H9 (cell line): Measurements from ENCODE around the gene TMEM108. TPM values are rescaled to one million over a fixed set of nuclear protein-coding genes. Genes with fewer than 3 reads are reported as not detected.

Experiments
- DNase-seq: peaks from one replicate; pipeline ENCODE4 v3.0.0-alpha.2; 2017
- H2AFZ ChIP-seq: one replicate; pipeline ENCODE4 v1.6.1; 2013; ENCODE audit warnings: mild to moderate bottlenecking, low read length, control low read depth, moderate library complexity
- H2AK5ac ChIP-seq: 2 replicates; pipeline ENCODE4 v1.6.1; 2013; ENCODE audit warnings: low read length, control low read depth, mixed read lengths; ENCODE audit not compliant: insufficient read length
- H2BK120ac ChIP-seq: one replicate; pipeline ENCODE4 v1.6.1; 2013; ENCODE audit warnings: low read depth, mild to moderate bottlenecking, low read length, control low read depth, inconsistent platforms; ENCODE audit not compliant: poor library complexity, severe bottlenecking
- H2BK12ac ChIP-seq: 2 replicates; pipeline ENCODE4 v1.6.1; 2013; ENCODE audit warnings: low read length, control low read depth, mixed read lengths, low read depth; ENCODE audit not compliant: insufficient read length
- H2BK15ac ChIP-seq: 2 replicates; pipeline ENCODE4 v1.6.1; 2013; ENCODE audit warnings: low read depth, low read length, control low read depth
- H2BK20ac ChIP-seq: one replicate; pipeline ENCODE4 v1.6.1; 2013; ENCODE audit warnings: low read depth, mild to moderate bottlenecking, low read length, control low read depth, inconsistent platforms; ENCODE audit not compliant: poor library complexity, severe bottlenecking
- H2BK5ac ChIP-seq: 2 replicates; pipeline ENCODE4 v1.6.1; 2013; ENCODE audit warnings: low read length, control low read depth, mixed read lengths; ENCODE audit not compliant: insufficient read length
- H3K14ac ChIP-seq: 2 replicates; pipeline ENCODE4 v1.6.1; 2013; ENCODE audit warnings: low read length, control low read depth; ENCODE audit not compliant: insufficient read depth
- H3K18ac ChIP-seq: 2 replicates; pipeline ENCODE4 v1.6.1; 2013; ENCODE audit warnings: low read depth, mild to moderate bottlenecking, mixed read lengths, low read length, control low read depth; ENCODE audit not compliant: insufficient read length
- H3K23ac ChIP-seq: 2 replicates; pipeline ENCODE4 v1.6.1; 2013; ENCODE audit warnings: low read length, control low read depth, mixed read lengths, low read depth; ENCODE audit not compliant: insufficient read length
- H3K23me2 ChIP-seq: 2 replicates; pipeline ENCODE4 v1.6.1; 2013; ENCODE audit warnings: low read depth, mild to moderate bottlenecking, mixed read lengths, low read length, control low read depth; ENCODE audit not compliant: insufficient read length, poor library complexity, severe bottlenecking
- H3K27ac ChIP-seq: 2 replicates; pipeline ENCODE4 v1.5.1; 2013; ENCODE audit warnings: low read length, control low read depth, mixed read lengths, low read depth; ENCODE audit not compliant: insufficient read length
- H3K27me3 ChIP-seq: 2 replicates; pipeline ENCODE4 v1.6.1; 2013; ENCODE audit warnings: low read length, control low read depth, inconsistent platforms; ENCODE audit not compliant: insufficient read depth
- H3K4ac ChIP-seq: 2 replicates; pipeline ENCODE4 v1.6.1; 2013; ENCODE audit warnings: low read depth, mild to moderate bottlenecking, control low read depth, inconsistent platforms, low read length, moderate library complexity
- H3K4me1 ChIP-seq: 2 replicates; pipeline ENCODE4 v1.6.1; 2013; ENCODE audit warnings: low read length, control low read depth, inconsistent platforms; ENCODE audit not compliant: insufficient read depth
- H3K4me2 ChIP-seq: 2 replicates; pipeline ENCODE4 v1.6.1; 2013; ENCODE audit warnings: low read length, control low read depth, mixed read lengths; ENCODE audit not compliant: insufficient read length, insufficient read depth
- H3K56ac ChIP-seq: 2 replicates; pipeline ENCODE4 v1.6.1; 2013; ENCODE audit warnings: low read depth, mild to moderate bottlenecking, mixed read lengths, low read length, control low read depth; ENCODE audit not compliant: insufficient read length
- H3K79me1 ChIP-seq: 2 replicates; pipeline ENCODE4 v1.6.1; 2013; ENCODE audit warnings: low read depth, mild to moderate bottlenecking, moderate library complexity, low read length, control low read depth, inconsistent platforms; ENCODE audit not compliant: insufficient read depth, poor library complexity, severe bottlenecking
- H3K79me2 ChIP-seq: 2 replicates; pipeline ENCODE4 v1.6.1; 2013; ENCODE audit warnings: low read length, control low read depth, inconsistent platforms; ENCODE audit not compliant: insufficient read depth
- H3K9ac ChIP-seq: 2 replicates; pipeline ENCODE4 v1.6.1; 2013; ENCODE audit warnings: low read length, control low read depth, mixed read lengths; ENCODE audit not compliant: insufficient read length; ENCODE audit errors: extremely low read depth
- H3K9me3 ChIP-seq: one replicate; pipeline ENCODE4 v1.6.1; 2013; ENCODE audit warnings: low read depth, low read length, inconsistent platforms; ENCODE audit not compliant: control insufficient read depth
- H3T11ph ChIP-seq: one replicate; pipeline ENCODE4 v1.6.1; 2013; ENCODE audit warnings: mild to moderate bottlenecking, low read length, control low read depth, inconsistent platforms
- H4K20me1 ChIP-seq: one replicate; pipeline ENCODE4 v1.6.1; 2013; ENCODE audit not compliant: control insufficient read depth, insufficient read length, insufficient read depth
- H4K5ac ChIP-seq: 2 replicates; pipeline ENCODE4 v1.6.1; 2013; ENCODE audit warnings: low read depth, mild to moderate bottlenecking, mixed read lengths, low read length, control low read depth; ENCODE audit not compliant: insufficient read length
- H4K8ac ChIP-seq: replicated peaks from 2 replicates; pipeline ENCODE4 v1.6.1; 2013; ENCODE audit warnings: low read length, control low read depth, mixed read lengths, low read depth; ENCODE audit not compliant: insufficient read length
- H4K91ac ChIP-seq: 2 replicates; pipeline ENCODE4 v1.6.1; 2013; ENCODE audit warnings: low read depth, mild to moderate bottlenecking, moderate library complexity, mixed read lengths, low read length, control low read depth; ENCODE audit not compliant: insufficient read length
- H3K27ac Mint-ChIP-seq, 3 experiments: 2 replicates in 2 of 3; 3 replicates in 1 of 3; pipeline ENCODE4 v1.8.0; 2020 to 2021; ENCODE audit warnings: mixed read lengths in 3 of 3, mild to moderate bottlenecking in 1 of 3, moderate library complexity in 1 of 3
- H3K27me3 Mint-ChIP-seq: 2 replicates; pipeline ENCODE4 v1.8.0; 2021; ENCODE audit warnings: low read depth, mild to moderate bottlenecking, moderate library complexity, mixed read lengths
- H3K36me3 Mint-ChIP-seq, 3 experiments: 2 replicates in 2 of 3; 3 replicates in 1 of 3; pipeline ENCODE4 v1.8.0; 2020 to 2021; ENCODE audit warnings: low read depth in 3 of 3, mixed read lengths in 3 of 3; ENCODE audit not compliant: insufficient read depth in 1 of 3
- H3K4me1 Mint-ChIP-seq, 2 experiments: 2 replicates each; pipeline ENCODE4 v1.8.0; 2020; ENCODE audit warnings: mixed read lengths in 2 of 2
- H3K4me3 Mint-ChIP-seq, 2 experiments: 2 replicates in 1 of 2; 3 replicates in 1 of 2; pipeline ENCODE4 v1.8.0; 2020 to 2021; ENCODE audit warnings: mild to moderate bottlenecking in 2 of 2, mixed read lengths in 2 of 2, moderate library complexity in 1 of 2
- H3K9me3 Mint-ChIP-seq, 2 experiments: 2 replicates in 1 of 2; 3 replicates in 1 of 2; pipeline ENCODE4 v1.8.0; 2020; ENCODE audit warnings: mild to moderate bottlenecking in 2 of 2, mixed read lengths in 2 of 2, moderate library complexity in 1 of 2
- CTCF ChIP-seq: fragments of 200-600 bp; sonication (generic); conservative IDR thresholded peaks from 3 replicates; pipeline ENCODE4 v1.8.0; 2021; ENCODE audit warnings: antibody characterized with exemption, mild to moderate bottlenecking
- WGBS: extraction: QIAGEN DNeasy Blood & Tissue Kit; methylation state at CpG from one replicate; pipeline ENCODE4 v1.1.7; 2013; ENCODE audit warnings: missing lambda C conversion rate, low lambda C conversion rate, mixed read lengths; ENCODE audit not compliant: insufficient read length; ENCODE audit errors: extremely low coverage; 5-methylcytosine and 5-hydroxymethylcytosine counted together
- total RNA-seq: library from RNA; stranded (reverse); gene quantifications from 2 replicates; pipeline ENCODE4 v1.2.1, GENCODE V29; 2021

TMEM108 gene
- total RNA-seq, 1 experiment from 2014 or later = 5.0 TPM

GRCh38 chr3:133271539-133271938 lies 233.3 kb downstream of the TMEM108 start:
- Histone ChIP-seq H2AK5ac (no peak overlapping the region), H4K5ac (no peak overlapping the region), H3K18ac (no peak overlapping the region), H3K23me2 (no peaks in the 10 kb centered on the region), H3K4me1 (peaks cover 3% of the 10 kb centered on the region; the same call in 1 of the 2 replicates), H4K20me1 (no peaks in the 10 kb centered on the region), H2BK12ac (no peak overlapping the region), H3K14ac (no peak overlapping the region), H2BK20ac (no peak overlapping the region), H3K79me2 (no peaks in the 10 kb centered on the region), H3K9me3 (no peaks in the 10 kb centered on the region), H3K23ac (no peak overlapping the region), H3K4ac (no peak overlapping the region), H4K91ac (no peak overlapping the region), H3T11ph (no peak overlapping the region), H3K79me1 (no peaks in the 10 kb centered on the region), H3K56ac (no peak overlapping the region), H3K27ac (no peak overlapping the region), H2BK15ac (no peak overlapping the region), H3K4me2 (no peak overlapping the region), H2BK120ac (no peak overlapping the region), H3K27me3 (no peaks in the 10 kb centered on the region), H3K9ac (no peak overlapping the region), H2AFZ (no peak overlapping the region), H2BK5ac (no peak overlapping the region), H4K8ac (no peak overlapping the region)
- Mint-ChIP-seq H3K27ac (peak overlapping the region in 1 of 3 experiments; percentile 26; a peak in 1 of 7 replicates), H3K36me3 (no peaks in the 10 kb centered on the region), H3K9me3 (no peaks in the 10 kb centered on the region), H3K4me3 (no peak overlapping the region), H3K4me1 (peaks cover 12 to 15% of the 10 kb centered on the region in 2 experiments), H3K27me3 (no peaks in the 10 kb centered on the region)
- no peak for TF ChIP-seq CTCF
- WGBS = no CpG with 5 or more reads among the region's 4 CpGs
- DNase-seq = no peak
